ENCODE measurements around the gene TEN1.

Gene TEN1

DNA sequence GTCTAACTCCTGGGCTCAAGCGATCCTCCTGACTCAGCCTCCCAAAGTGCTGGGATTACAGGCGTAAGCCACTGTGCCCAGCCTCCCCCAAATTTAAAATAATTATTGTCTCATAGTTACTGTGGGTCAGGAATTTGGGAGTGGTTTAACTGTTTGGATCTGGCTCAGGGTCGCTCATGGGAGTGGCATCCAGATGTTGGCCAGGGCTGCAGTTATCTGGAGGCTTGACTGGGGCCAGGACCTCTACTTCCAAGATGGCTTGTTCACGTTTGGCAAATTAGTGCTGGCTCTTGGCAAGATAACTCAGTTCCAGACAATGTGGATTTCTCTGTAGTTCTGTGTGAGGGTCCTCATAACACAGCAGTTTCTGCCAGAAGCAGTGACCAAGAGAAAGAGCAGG lies 8.0 kb downstream of the TEN1 start:
- Mint-ChIP-seq H3K4me1 (peaks cover 3 to 9% of the 10 kb centered on the region in 2 donors), H3K27me3 (no peaks in the 10 kb centered on the region), H3K36me3 (peaks cover 11 to 12% of the 10 kb centered on the region in 2 donors), H3K4me3 (no peak overlapping the region), H3K27ac (no peak overlapping the region), H3K9me3 (no peaks in the 10 kb centered on the region)
- no peak for ATAC-seq (replicated peaks)
- DNase-seq: no peak

- Mint-ChIP-seq H3K4me1 (peaks cover 5 to 12% of the 10 kb centered on the region in 2 donors), H3K4me3 (no peak overlapping the region), H3K36me3 (peaks cover 16 to 23% of the 10 kb centered on the region in 2 donors), H3K27me3 (no peaks in the 10 kb centered on the region), H3K27ac (no peak overlapping the region), H3K9me3 (no peaks in the 10 kb centered on the region)
- DNase-seq (no peak), ATAC-seq (replicated peaks) (no peak)
Measured at GRCh38 chr17:75991396-75991795, 12.4 kb downstream of the TEN1 start.

- DNase-seq (no peak), ATAC-seq (replicated peaks) (no peak)
- Mint-ChIP-seq H3K27ac (no peak overlapping the region), H3K4me3 (no peak overlapping the region), H3K27me3 (no peaks in the 10 kb centered on the region), H3K4me1 (peaks cover 19 to 31% of the 10 kb centered on the region in 2 donors), H3K9me3 (no peaks in the 10 kb centered on the region), H3K36me3 (peaks cover 16% of the 10 kb centered on the region in 2 donors)
Measured at GRCh38 chr17:75994802-75995370, 15.8 kb downstream of the TEN1 start.

GRCh38 chr17:75995385-75995925 lies 16.4 kb downstream of the TEN1 start:
- Mint-ChIP-seq H3K9me3 (no peaks in the 10 kb centered on the region), H3K4me3 (no peak overlapping the region), H3K27me3 (no peaks in the 10 kb centered on the region), H3K36me3 (peaks cover 16 to 17% of the 10 kb centered on the region in 2 donors), H3K27ac (no peak overlapping the region), H3K4me1 (peaks cover 19 to 31% of the 10 kb centered on the region in 2 donors)
- DNase-seq (no peak), ATAC-seq (replicated peaks) (no peak)

GRCh38 chr17:75996665-75997590 lies 17.9 kb downstream of the TEN1 start:
- H3K4me1 Mint-ChIP-seq: peaks cover 16 to 23% of the 10 kb centered on the region in 2 donors
- H3K27ac Mint-ChIP-seq: peak overlapping the region; percentile 84
- peak; percentile 23 for DNase-seq

DNA sequence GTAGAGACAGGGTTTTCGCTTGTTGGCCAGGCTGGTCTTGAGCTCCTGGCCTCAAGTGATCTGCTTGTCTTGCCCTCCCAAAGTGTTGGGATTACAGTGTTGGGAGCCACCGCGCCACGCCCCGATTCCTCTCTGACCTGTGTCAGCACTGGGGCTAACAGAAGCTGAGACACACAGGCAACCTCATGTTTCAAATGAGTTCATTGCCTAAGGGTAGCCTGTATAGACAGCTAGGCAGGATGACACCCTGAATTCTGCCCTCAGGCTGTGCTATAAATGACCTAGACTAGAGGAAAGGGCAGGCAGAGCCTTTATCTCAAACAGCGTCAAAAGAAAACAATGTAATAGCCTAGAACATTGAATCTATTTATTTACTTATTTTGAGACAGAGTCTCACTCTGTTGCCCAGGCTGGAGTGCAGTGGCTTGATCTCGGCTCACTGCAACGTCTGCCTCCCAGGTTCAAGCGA lies 19.3 kb downstream of the TEN1 start:
- ATAC-seq (replicated peaks): no peak
- no peak for DNase-seq
- Mint-ChIP-seq H3K27me3 (no peaks in the 10 kb centered on the region), H3K4me1 (peaks cover 14 to 19% of the 10 kb centered on the region in 2 donors), H3K36me3 (peaks cover 13 to 15% of the 10 kb centered on the region in 2 donors), H3K9me3 (no peaks in the 10 kb centered on the region), H3K27ac (no peak overlapping the region), H3K4me3 (no peak overlapping the region)

More at GRCh38 chr17:75996665-75997590, 17.9 kb downstream of the TEN1 start:
- peaks cover 15 to 17% of the 10 kb centered on the region in 2 donors for H3K36me3 Mint-ChIP-seq
- peak; percentile 66 to 78 for ATAC-seq (replicated peaks)
- H3K9me3 Mint-ChIP-seq: no peaks in the 10 kb centered on the region
- no peaks in the 10 kb centered on the region for H3K27me3 Mint-ChIP-seq
- peak overlapping the region; percentile 55 to 72 for H3K4me3 Mint-ChIP-seq

GRCh38 chr17:76000016-76000754 lies 21.1 kb downstream of the TEN1 start:
- peaks cover 9 to 15% of the 10 kb centered on the region in 2 donors for H3K36me3 Mint-ChIP-seq
- peak; percentile 74 to 75 for ATAC-seq (replicated peaks)
- no peak overlapping the region for H3K27ac Mint-ChIP-seq
- peak; percentile 24 for DNase-seq
- peaks cover 15 to 20% of the 10 kb centered on the region in 2 donors for H3K4me1 Mint-ChIP-seq
- no peaks in the 10 kb centered on the region for H3K9me3 Mint-ChIP-seq
- H3K27me3 Mint-ChIP-seq: no peaks in the 10 kb centered on the region
- no peak overlapping the region for H3K4me3 Mint-ChIP-seq

DNA sequence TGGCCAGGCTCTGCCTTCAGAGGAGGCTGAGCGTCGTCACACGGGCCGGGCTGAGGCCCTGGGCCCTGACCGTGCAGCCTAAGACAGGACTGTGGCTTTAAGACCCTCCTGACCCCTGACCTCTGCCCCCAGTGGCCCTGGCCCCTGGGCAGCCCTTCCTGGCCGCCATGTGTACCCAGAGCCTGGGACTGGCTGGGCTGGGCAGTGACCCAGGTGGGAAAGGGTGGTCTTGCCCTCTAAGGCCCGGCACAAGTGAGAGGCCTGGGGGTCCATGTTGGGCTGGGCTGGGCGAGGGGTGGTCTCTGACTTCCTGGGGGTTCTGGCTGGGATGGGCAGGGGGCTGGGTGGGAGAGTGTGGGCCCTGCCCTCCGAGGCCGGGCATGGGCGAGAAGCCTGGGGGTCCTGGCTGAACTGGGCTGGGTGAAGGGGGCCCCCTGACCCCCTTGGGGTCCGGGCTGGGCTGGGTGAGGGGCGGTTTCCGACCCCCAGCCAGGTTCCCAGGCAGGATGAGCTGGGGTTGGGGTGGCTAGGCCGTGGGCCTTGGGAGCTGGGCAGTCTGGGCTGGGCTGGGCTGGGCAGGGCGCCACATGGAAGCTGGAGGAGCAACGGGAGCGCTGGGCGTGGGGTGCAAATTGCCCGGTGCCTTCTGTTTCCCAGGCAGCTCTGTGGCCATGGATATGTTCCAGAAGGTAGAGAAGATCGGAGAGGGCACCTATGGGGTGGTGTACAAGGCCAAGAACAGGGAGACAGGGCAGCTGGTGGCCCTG lies 21.9 kb downstream of the TEN1 start, which contains the start of gene CDK3:
CDK3 (plus strand) TSS at position 101 of the 767 bp plus-strand sequence; CDS start at position 672, 571 bp downstream.
- H3K27ac Mint-ChIP-seq: peak within 1 kb of the TSS; percentile 51
- no peaks in the 10 kb centered on the region for H3K27me3 Mint-ChIP-seq
- H3K36me3 Mint-ChIP-seq: peaks cover 7 to 22% of the 10 kb centered on the region in 2 donors
- H3K4me3 Mint-ChIP-seq: no peak within 1 kb of the TSS
- ATAC-seq (replicated peaks) (no peak), DNase-seq (no peak)
- no peaks in the 10 kb centered on the region for H3K9me3 Mint-ChIP-seq
- peaks cover 16 to 27% of the 10 kb centered on the region in 2 donors for H3K4me1 Mint-ChIP-seq

DNA sequence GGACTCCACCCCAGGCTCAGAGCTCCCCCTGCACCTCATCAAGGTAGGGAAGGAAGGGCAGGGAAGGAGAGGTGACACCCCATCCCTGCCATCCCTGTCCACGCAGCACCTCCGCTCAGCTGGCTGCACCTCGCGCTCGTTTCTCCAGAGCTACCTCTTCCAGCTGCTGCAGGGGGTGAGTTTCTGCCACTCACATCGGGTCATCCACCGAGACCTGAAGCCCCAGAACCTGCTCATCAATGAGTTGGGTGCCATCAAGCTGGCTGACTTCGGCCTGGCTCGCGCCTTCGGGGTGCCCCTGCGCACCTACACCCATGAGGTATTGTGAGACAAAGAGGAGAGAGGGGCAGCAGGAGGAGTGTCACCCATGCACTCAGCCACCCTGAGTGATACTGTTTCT lies 23.1 kb downstream of the TEN1 start:
- DNase-seq (no peak), ATAC-seq (replicated peaks) (no peak)
- Mint-ChIP-seq H3K4me1 (peaks cover 9 to 20% of the 10 kb centered on the region in 2 donors), H3K27ac (peak overlapping the region; percentile 42), H3K4me3 (no peak overlapping the region), H3K27me3 (no peaks in the 10 kb centered on the region), H3K36me3 (peaks cover 9 to 21% of the 10 kb centered on the region in 2 donors), H3K9me3 (no peaks in the 10 kb centered on the region)

GRCh38 chr17:76003915-76004314 lies 24.9 kb downstream of the TEN1 start:
- DNase-seq (no peak), ATAC-seq (replicated peaks) (no peak)
- Mint-ChIP-seq H3K36me3 (peaks cover 9 to 20% of the 10 kb centered on the region in 2 donors), H3K4me1 (peaks cover 2 to 8% of the 10 kb centered on the region in 2 donors), H3K27me3 (no peaks in the 10 kb centered on the region), H3K9me3 (no peaks in the 10 kb centered on the region), H3K4me3 (no peak overlapping the region), H3K27ac (no peak overlapping the region)

DNA sequence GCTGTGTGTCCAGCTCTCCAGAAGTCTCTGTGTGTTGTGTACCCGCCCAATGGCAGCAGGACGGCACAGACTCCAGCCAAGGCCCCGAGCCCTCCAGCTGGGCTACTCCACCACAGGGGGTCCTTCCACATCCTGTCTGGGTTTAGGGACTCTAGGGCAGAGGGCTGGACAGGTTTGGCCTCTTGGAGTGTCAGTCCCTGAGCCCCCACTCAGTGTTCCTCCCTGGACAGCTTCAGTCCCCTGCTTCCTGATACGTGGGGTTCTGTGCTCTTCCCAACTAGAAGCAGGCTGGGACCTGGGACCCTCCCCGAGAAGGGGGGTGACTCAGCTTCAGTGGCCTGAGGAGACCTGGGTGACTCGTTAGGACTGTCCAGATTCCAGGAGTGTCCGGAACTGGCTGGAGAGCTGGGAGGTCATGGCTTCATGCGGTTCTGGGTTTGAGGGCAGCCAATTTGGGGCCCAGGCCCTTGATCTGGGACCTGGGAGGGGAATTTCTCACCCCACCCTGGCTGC lies 25.8 kb downstream of the TEN1 start:
- H3K27ac Mint-ChIP-seq: no peak overlapping the region
- ATAC-seq (replicated peaks): no peak
- peaks cover 2 to 8% of the 10 kb centered on the region in 2 donors for H3K4me1 Mint-ChIP-seq
- no peaks in the 10 kb centered on the region for H3K9me3 Mint-ChIP-seq
- H3K27me3 Mint-ChIP-seq: no peaks in the 10 kb centered on the region
- no peak overlapping the region for H3K4me3 Mint-ChIP-seq
- no peak for DNase-seq
- peaks cover 9 to 18% of the 10 kb centered on the region in 2 donors for H3K36me3 Mint-ChIP-seq

DNA sequence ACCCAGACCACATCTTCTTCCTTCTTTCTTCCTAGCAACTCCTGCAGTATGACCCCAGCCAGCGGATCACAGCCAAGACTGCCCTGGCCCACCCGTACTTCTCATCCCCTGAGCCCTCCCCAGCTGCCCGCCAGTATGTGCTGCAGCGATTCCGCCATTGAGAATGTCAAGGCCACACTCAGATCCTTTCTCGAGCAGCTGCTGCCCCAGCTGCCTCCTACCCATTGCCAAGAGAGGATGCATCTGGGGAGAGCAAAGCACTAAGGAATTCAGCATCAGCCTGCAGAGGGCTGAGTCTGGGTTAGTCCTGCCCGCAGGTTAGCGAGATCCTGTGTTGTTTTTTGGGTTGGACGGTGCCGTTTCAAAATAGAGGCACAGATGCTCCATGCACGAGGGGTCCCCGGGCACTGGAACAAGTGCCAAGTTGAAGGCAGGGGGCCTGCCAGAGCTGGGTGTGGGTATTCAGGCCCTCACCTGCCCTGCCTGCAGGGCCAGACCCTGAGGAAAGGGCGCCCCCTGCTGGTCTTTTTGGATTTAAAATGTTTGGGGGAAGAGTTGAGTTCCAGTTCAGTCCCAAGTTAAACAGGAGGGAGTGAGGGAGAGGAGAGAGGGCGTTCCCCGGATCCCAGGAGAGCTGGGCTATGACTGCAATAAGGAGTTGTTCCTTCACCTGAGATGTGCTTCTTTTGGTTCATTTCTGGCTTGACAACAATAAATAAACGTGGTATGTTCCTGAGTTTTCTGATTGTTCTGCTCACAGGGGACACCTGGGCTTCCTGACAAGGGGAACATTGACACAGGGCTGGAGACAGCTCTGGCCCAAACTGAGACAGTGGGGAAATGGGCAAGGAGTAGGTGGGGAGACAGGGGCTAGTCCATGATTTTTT lies 26.5 kb downstream of the TEN1 start:
- Mint-ChIP-seq H3K4me3 (no peak overlapping the region), H3K36me3 (peaks cover 9 to 16% of the 10 kb centered on the region in 2 donors), H3K27me3 (no peaks in the 10 kb centered on the region), H3K9me3 (no peaks in the 10 kb centered on the region), H3K4me1 (peaks cover 2 to 8% of the 10 kb centered on the region in 2 donors), H3K27ac (peak overlapping the region; percentile 21)
- peak; percentile 79 to 83 for ATAC-seq (replicated peaks)
- DNase-seq: peak; percentile 64

Measured in stimulated activated naive B cell treated with anti-CD40 and anti-IgM and Interleukin-4, amounts not matched to agents 10 μg/mL and 1 μg/mL and 100 μg/mL, for 72 hours (primary cell).